Fibroblast of skin of scalp (primary cell): Measurements from ENCODE around the gene IRS2. TPM values are rescaled to one million over a fixed set of nuclear protein-coding genes. Genes with fewer than 3 reads are reported as not detected.
A peak's percentile ranks its signal among the peaks of the same experiment; 100 is the strongest.
"Not testable (repeated sequence)": the region's sequence is repeated elsewhere in the genome, so short reads cannot be mapped to it uniquely, and the experiment has no call there.

ENCODE experiments used
- DNase-seq: peaks from one replicate; pipeline ENCODE4 v3.0.0-alpha.2; 2013
- polyA plus RNA-seq, 2 experiments: library from polyadenylated mRNA; unstranded; fragments of 120-200 nt; gene quantifications; one replicate each; pipeline ENCODE4 v1.2.1, GENCODE V29; 2013; ENCODE audit not compliant: insufficient read length in 2 of 2

Gene IRS2
- polyA plus RNA-seq (2013, experiment 1 of 2; ENCODE audit: insufficient read length) = 5.3 TPM
- 5.8 TPM for polyA plus RNA-seq (2013, experiment 2 of 2; ENCODE audit: insufficient read length)

DNA sequence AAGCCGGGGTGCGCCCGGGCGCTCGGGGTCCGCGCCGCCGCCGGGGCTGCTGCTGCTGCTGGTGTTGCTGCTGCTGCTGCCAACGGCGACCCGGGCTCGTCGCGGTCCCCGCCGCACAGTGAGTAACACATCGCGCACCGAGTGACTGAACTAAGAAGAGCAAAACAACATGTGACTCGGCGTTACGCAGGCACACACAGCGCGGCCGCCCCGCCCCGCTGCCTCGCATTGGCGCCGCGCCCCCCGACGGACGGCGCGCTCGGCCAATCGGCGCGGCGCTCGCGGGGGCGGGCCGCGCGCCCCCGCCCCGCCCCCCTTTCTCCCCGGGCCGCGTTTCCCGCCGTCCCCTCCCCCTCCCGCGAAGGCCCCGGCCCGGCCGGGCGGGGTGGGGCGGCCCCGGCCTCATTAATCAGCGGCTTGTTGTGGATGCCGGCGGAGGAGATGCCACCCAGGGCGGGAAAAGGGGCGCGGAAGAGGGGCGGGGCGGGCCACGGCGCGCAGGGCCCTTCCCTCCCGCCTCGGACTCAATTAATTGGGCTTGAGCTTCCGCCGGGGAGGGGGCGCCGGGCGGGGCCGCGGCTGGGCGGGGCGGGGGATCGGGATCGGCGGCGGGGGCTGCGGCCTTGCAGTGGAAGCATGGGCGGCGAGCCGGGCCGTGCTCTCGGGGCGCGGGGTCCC is at the start of gene IRS2:
Gene IRS2 (minus strand): TSS at position 127 of the 678 bp plus-strand sequence. CDS start 530 bp downstream, outside the sequence.
- peak; percentile 95 for DNase-seq

DNA sequence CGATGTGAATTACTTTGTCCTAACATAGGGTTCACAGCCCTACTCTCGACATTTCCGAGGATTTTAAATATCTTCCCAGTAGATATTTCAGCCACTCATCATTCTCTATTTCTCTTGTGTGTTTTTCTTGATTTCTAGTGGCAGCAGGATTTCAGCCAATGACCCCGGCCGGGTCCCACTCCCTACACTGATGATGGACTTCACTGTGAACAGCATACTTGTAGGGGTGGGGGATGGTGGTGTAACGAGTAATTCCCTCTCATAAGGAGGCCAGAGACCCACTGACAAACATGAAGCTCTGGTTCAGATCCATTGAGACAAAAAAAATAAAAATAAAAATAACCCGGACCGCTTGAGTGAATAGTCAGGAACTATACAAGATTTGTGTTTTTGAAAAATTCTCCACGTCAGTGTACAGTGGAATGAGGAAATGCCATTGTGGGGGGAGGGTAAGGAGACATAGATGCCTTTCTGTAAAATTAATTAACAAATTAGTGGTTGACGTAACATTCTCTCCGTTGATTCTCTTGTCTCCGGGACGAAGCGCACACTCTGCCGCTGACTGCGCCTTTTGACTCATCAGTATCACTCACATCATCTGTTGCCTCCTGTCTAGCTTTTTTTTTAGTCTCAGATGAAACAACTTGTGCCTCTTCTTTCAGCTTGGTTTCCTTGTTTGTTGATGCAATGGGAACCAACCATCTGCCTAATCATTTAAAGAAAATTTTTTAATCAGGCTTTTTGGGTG is 48.8 kb upstream of the IRS2 start:
- peak; percentile 32 for DNase-seq

DNA sequence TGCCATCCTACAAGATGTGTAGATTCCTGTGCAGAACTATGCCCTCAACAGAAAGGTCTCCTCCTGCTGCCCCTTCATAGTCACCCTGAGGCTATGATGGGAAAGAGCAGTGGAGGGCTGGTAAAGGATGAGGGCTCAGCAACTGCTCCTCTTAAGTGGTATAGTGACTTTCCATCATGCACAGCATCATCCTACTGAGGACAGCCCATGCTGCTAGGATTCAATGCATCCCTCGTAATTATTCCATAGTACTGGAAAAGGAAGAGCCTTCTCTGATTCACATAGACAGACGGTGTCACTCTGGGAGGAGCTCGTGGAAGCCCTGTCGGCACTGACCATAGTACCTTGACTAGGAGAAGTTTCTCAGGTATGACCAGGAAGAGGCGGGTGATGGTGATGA is 47.6 kb upstream of the IRS2 start:
- no peak for DNase-seq

DNA sequence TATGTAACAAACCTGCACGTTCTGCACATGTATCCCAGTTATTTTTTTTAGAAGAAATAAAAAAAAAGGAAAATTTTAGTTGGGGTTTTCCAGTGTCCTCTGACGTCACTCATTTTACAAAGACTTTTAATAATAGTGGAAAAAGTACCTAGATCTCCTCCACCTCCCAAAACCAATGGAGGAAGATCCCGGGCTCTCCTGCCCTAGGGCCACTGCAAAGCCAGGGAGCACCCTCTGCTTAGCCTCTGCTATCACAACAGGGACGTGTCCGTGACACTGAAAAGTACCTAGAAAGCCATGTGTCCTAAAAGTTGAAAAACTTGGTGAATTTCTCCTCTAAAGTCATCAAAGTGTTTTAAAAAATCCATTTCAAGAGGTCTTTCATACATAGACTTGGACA is 46.7 kb upstream of the IRS2 start:
- DNase-seq = no peak

GRCh38 chr13:109828591-109829316 is 42.4 kb upstream of the IRS2 start:
- DNase-seq = not testable (repeated sequence)

DNA sequence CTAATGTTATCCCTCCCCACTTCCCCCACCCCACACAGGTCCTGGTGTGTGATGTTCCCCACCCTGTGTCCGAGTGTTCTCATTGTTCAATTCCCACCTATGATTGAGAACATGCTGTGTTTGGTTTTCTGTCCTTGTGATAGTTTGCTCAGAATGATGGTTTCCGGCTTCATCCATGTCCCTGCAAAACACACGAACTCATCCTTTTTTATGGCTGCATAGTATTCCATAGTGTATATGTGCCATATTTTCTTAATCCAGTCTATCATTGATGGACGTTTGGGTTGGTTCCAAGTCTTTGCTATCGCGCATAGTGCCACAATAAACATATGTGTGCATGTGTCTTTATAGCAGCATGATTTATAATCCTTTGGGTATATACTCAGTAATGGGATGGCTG is 36.8 kb upstream of the IRS2 start:
- DNase-seq = not testable (repeated sequence)

- no peak for DNase-seq
Measured at GRCh38 chr13:109821103-109821502, 34.7 kb upstream of the IRS2 start.

- no peak for DNase-seq
Measured at GRCh38 chr13:109819874-109820273, 33.5 kb upstream of the IRS2 start.

DNA sequence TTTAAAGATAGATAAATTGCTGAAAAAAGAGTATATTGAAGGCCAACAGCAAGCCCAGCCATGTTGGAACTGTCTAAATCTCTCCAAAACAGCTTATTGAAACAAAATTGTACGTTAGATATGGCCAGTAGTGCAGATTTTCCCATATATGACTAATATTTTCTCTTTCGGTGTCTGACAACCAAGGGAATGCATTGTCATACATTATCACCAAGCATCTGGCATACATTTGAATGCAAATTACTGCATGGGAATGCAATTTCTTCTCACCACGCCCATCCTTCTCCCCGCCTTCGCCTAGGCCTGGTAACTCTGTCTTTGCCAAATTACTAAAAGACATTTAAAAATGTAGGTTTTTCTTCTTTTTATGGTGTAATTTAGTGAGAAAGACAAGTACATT is 32.5 kb upstream of the IRS2 start:
- peak; percentile 91 for DNase-seq

DNA sequence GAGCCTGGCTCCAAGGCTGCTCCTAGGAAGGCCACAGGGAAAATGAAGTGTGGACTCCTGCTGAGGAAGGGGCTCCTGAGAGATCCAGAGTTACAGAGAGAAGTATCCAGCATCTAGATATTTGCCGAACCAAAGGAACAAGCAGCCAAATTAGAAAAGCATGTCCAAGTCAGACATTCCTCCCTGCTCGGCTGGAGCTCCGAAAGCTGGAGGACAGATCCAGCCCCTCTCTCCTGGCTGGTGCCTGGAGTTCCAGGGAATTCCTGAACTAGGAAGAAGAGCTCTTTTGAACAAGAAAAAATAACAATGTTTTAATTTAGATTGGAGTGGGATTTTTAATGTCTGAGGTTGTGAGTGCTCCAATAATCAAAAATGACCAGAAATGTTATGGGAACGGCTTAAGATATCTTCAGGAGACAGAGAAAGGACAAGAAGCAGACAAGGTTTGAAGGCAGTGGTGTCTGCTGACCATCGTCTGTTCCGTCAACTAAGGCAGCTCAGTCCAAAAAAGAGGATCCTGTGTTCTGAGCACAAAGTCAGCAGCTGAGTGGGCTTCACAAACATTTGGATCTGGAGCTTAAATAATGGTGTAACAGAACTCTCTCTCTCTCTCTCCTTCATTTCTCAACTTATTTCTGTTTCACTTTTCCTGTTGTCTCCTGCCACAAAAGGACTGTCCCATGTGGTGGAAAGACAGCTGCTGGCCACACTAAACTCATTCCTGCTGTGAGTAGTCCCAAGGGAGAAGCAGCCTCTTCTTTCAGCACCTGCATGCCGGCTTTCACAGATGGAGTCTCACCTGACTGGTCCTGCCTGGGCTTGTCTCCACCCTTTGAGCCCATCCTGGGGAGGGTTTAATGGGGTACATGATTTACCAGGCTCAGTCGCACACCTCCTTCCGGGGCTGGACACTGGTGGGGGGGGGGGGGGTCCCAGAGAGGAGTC is 31.5 kb upstream of the IRS2 start:
- peak; percentile 56 for DNase-seq

- DNase-seq = peak; percentile 93
Measured at GRCh38 chr13:109816808-109817203, 30.4 kb upstream of the IRS2 start.

DNA sequence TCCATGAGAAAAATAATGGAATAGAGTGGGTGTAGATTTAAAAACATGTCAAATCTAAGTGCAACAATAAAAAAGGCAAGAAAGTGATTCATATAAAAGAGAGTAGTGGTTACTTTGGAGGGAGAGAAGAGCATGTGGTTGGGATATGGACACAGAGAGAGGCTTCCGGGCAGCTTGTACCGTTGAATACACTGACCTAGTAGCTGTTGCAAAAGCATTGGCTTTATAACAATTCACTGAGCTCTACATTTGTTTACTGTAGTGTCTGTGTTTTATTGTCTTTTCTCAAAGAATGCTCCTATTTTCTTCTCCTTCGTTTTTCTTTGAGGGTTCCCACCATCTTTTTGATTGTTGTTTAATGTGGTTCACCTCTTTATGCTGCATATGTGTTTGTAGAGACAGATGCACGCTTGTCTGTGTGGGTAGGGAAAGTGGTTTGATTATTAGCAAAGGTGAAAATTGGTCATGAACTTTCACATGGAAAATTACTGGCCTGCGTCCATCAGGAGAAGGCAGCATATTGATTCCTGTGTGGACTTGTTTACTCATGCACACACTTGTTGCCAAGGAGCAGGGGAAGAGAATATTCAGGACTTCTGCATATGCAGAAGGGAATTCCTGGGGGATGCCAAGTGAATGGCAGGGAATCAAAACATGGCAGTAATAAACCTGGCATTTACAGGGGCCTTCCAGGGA is 29.9 kb upstream of the IRS2 start:
- DNase-seq = no peak

- no peak for DNase-seq
Measured at GRCh38 chr13:109815651-109816050, 29.3 kb upstream of the IRS2 start.

GRCh38 chr13:109813663-109814062 is 27.3 kb upstream of the IRS2 start:
- no peak for DNase-seq

GRCh38 chr13:109812382-109812781 is 26.0 kb upstream of the IRS2 start:
- no peak for DNase-seq

GRCh38 chr13:109810761-109811510 is 24.6 kb upstream of the IRS2 start:
- DNase-seq = no peak

- DNase-seq = no peak
Measured at GRCh38 chr13:109809216-109809932, 23.0 kb upstream of the IRS2 start.

GRCh38 chr13:109807345-109807744 is 21.0 kb upstream of the IRS2 start:
- no peak for DNase-seq

GRCh38 chr13:109804654-109805053 is 18.3 kb upstream of the IRS2 start:
- no peak for DNase-seq

DNA sequence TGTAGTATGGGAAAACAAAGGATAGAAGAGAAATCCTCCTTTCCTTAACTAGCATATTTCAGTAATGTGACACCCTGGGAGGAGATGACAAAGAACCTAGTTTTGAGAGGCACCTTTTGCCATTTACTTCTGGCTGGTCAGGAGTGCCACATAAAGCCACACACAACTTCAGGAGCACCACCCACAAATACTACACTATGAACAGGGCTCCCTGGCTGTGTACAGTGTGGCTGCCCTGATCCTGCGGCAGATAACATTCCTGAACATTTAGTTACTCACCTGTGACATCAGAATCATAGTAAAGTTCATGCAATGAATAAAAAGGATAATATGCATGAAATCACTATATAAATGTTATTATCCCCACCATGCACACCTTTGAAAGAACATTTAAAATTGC is 17.4 kb upstream of the IRS2 start:
- no peak for DNase-seq
